HuH-7 (cell line): ENCODE measurements around the gene CLIP2.
"Not testable (repeated sequence)": the region's sequence is repeated elsewhere in the genome, so short reads cannot be mapped to it uniquely, and the experiment has no call there.

ENCODE experiments used
- DNase-seq: peaks from one replicate; pipeline ENCODE4 v3.0.0; 2011; ENCODE audit warnings: low spot score

The CLIP2 gene

GRCh38 chr7:74371381-74372341 is 82.5 kb downstream of the CLIP2 start:
- DNase-seq: peak; percentile 42

- DNase-seq: no peak
Measured at GRCh38 chr7:74372511-74373111, 83.4 kb downstream of the CLIP2 start.

- DNase-seq: no peak
Measured at GRCh38 chr7:74373536-74373935, 84.3 kb downstream of the CLIP2 start.

- no peak for DNase-seq
Measured at GRCh38 chr7:74375726-74376220, 86.6 kb downstream of the CLIP2 start.

GRCh38 chr7:74376256-74377036 is 87.2 kb downstream of the CLIP2 start:
- no peak for DNase-seq

GRCh38 chr7:74379938-74380337 is 90.7 kb downstream of the CLIP2 start:
- no peak for DNase-seq

- DNase-seq: no peak
Measured at GRCh38 chr7:74380720-74381119, 91.5 kb downstream of the CLIP2 start.

- not testable (repeated sequence) for DNase-seq
Measured at GRCh38 chr7:74384086-74384485, 94.9 kb downstream of the CLIP2 start.

GRCh38 chr7:74384854-74385253 is 95.6 kb downstream of the CLIP2 start:
- not testable (repeated sequence) for DNase-seq

- no peak for DNase-seq
Measured at GRCh38 chr7:74387606-74388005, 98.4 kb downstream of the CLIP2 start.

- no peak for DNase-seq
Measured at GRCh38 chr7:74388880-74389415, 99.7 kb downstream of the CLIP2 start.

- not testable (repeated sequence) for DNase-seq
Measured at GRCh38 chr7:74393722-74394121, 104.5 kb downstream of the CLIP2 start.

GRCh38 chr7:74394601-74395000 is 105.4 kb downstream of the CLIP2 start:
- not testable (repeated sequence) for DNase-seq

GRCh38 chr7:74395745-74396311 is 106.6 kb downstream of the CLIP2 start:
- DNase-seq: no peak

- DNase-seq: no peak
Measured at GRCh38 chr7:74396993-74397392, 107.8 kb downstream of the CLIP2 start.

GRCh38 chr7:74398426-74398825 is 109.2 kb downstream of the CLIP2 start:
- DNase-seq: no peak

GRCh38 chr7:74399006-74399405 is 109.8 kb downstream of the CLIP2 start:
- no peak for DNase-seq

GRCh38 chr7:74400420-74401136 is 111.4 kb downstream of the CLIP2 start:
- no peak for DNase-seq

GRCh38 chr7:74401137-74401859 is 112.1 kb downstream of the CLIP2 start:
- DNase-seq: peak; percentile 73

- DNase-seq: not testable (repeated sequence)
Measured at GRCh38 chr7:74402668-74403067, 113.5 kb downstream of the CLIP2 start.
